ENCODE measurements around the gene B3GNT9.

The B3GNT9 gene

GRCh38 chr16:67169642-67170167, 18.9 kb upstream of the B3GNT9 start:
- peak overlapping the region; percentile 83 for H3K27ac ChIP-seq
- no peak for DNase-seq (ENCODE audit: low read depth, low spot score)

- no peak for DNase-seq (ENCODE audit: low read depth, low spot score)
- H3K27ac ChIP-seq: no peak overlapping the region
Measured at GRCh38 chr16:67169011-67169451, 18.2 kb upstream of the B3GNT9 start.

- no peak overlapping the region for H3K27ac ChIP-seq
- DNase-seq (ENCODE audit: low read depth, low spot score): no peak
Measured at GRCh38 chr16:67167588-67167987, 16.8 kb upstream of the B3GNT9 start.

- DNase-seq (ENCODE audit: low read depth, low spot score): no peak
- H3K27ac ChIP-seq: no peak overlapping the region
Measured at GRCh38 chr16:67166598-67167168, 15.9 kb upstream of the B3GNT9 start.

GRCh38 chr16:67166110-67166547, 15.3 kb upstream of the B3GNT9 start:
- DNase-seq (ENCODE audit: low read depth, low spot score): no peak
- H3K27ac ChIP-seq: no peak overlapping the region

- no peak for DNase-seq (ENCODE audit: low read depth, low spot score)
- H3K27ac ChIP-seq: no peak overlapping the region
Measured at GRCh38 chr16:67165121-67166078, 14.6 kb upstream of the B3GNT9 start.

GRCh38 chr16:67164599-67165061, 13.8 kb upstream of the B3GNT9 start, which contains the start of gene HSF4:
Gene HSF4 (plus strand): TSS chr16:67164745. CDS start chr16:67164812, 67 bp downstream.
- no peak for DNase-seq (ENCODE audit: low read depth, low spot score)
- H3K27ac ChIP-seq: no peak within 1 kb of the TSS

GRCh38 chr16:67163999-67164558, 13.3 kb upstream of the B3GNT9 start:
- no peak overlapping the region for H3K27ac ChIP-seq
- DNase-seq (ENCODE audit: low read depth, low spot score): no peak

- H3K27ac ChIP-seq: no peak overlapping the region
- no peak for DNase-seq (ENCODE audit: low read depth, low spot score)
Measured at GRCh38 chr16:67163164-67163998, 12.6 kb upstream of the B3GNT9 start.

- H3K27ac ChIP-seq: no peak overlapping the region
- no peak for DNase-seq (ENCODE audit: low read depth, low spot score)
Measured at GRCh38 chr16:67162506-67163163, 11.8 kb upstream of the B3GNT9 start.

- DNase-seq (ENCODE audit: low read depth, low spot score): no peak
- no peak overlapping the region for H3K27ac ChIP-seq
Measured at GRCh38 chr16:67161595-67162058, 10.8 kb upstream of the B3GNT9 start.

- no peak for DNase-seq (ENCODE audit: low read depth, low spot score)
- peak overlapping the region; percentile 69 for H3K27ac ChIP-seq
Measured at GRCh38 chr16:67158637-67159600, 8.1 kb upstream of the B3GNT9 start.

GRCh38 chr16:67157892-67158635, 7.3 kb upstream of the B3GNT9 start:
- no peak for DNase-seq (ENCODE audit: low read depth, low spot score)
- H3K27ac ChIP-seq: no peak overlapping the region

GRCh38 chr16:67157106-67157748, 6.4 kb upstream of the B3GNT9 start:
- no peak overlapping the region for H3K27ac ChIP-seq
- DNase-seq (ENCODE audit: low read depth, low spot score): no peak

- no peak for DNase-seq (ENCODE audit: low read depth, low spot score)
- no peak overlapping the region for H3K27ac ChIP-seq
Measured at GRCh38 chr16:67156143-67156844, 5.5 kb upstream of the B3GNT9 start.

All from epithelial cell of prostate (primary cell).